ENCODE data around the gene PLBD2. TPM values are rescaled to one million over a fixed set of nuclear protein-coding genes. Genes with fewer than 3 reads are reported as not detected.
A peak's percentile ranks its signal among the peaks of the same experiment; 100 is the strongest.

PLBD2 gene
- total RNA-seq, 1 donor from 2014 or later = 5.7 TPM

DNA sequence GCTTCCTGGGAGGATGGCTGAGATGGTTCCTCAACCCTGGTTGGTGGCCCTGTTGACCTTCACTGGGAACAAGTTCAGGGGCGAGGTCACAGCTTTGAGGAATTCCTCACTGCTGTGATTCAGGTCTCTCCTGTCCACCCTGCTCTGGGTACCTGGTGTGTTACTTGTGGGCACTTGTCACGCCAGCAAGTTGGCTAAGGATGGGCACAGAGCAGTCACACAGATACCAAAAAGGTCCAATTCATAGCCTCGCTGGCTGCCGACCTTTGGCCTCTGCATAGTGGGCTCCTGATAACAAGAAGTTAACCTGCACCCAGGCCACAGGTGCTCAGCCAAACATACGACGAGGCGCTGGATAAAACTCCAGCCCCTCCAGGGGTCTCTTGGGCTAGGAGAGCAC, 34.1 kb downstream of the PLBD2 start:
- DNase-seq (ENCODE audit: low spot score in 2 of 2) (no peak), FAIRE-seq (no peak)

GRCh38 chr12:113392988-113393579, 34.7 kb downstream of the PLBD2 start:
- DNase-seq (ENCODE audit: low spot score in 2 of 2) = no peak

GRCh38 chr12:113393749-113394148, 35.4 kb downstream of the PLBD2 start:
- no peak for DNase-seq (ENCODE audit: low spot score in 2 of 2)
- no peak for FAIRE-seq

More at GRCh38 chr12:113392988-113393579, 34.7 kb downstream of the PLBD2 start:
- no peak for FAIRE-seq

GRCh38 chr12:113395119-113395518, 36.7 kb downstream of the PLBD2 start:
- DNase-seq (ENCODE audit: low spot score in 2 of 2) (no peak), FAIRE-seq (no peak)

- FAIRE-seq (no peak), DNase-seq (ENCODE audit: low spot score in 2 of 2) (no peak)
Measured at GRCh38 chr12:113396200-113396599, 37.8 kb downstream of the PLBD2 start.

GRCh38 chr12:113396828-113397496, 38.6 kb downstream of the PLBD2 start:
- FAIRE-seq (no peak), DNase-seq (ENCODE audit: low spot score in 2 of 2) (peak; percentile 49 to 50)

GRCh38 chr12:113397497-113398197, 39.3 kb downstream of the PLBD2 start:
- no peak for DNase-seq (ENCODE audit: low spot score in 2 of 2)
- no peak for FAIRE-seq

DNA sequence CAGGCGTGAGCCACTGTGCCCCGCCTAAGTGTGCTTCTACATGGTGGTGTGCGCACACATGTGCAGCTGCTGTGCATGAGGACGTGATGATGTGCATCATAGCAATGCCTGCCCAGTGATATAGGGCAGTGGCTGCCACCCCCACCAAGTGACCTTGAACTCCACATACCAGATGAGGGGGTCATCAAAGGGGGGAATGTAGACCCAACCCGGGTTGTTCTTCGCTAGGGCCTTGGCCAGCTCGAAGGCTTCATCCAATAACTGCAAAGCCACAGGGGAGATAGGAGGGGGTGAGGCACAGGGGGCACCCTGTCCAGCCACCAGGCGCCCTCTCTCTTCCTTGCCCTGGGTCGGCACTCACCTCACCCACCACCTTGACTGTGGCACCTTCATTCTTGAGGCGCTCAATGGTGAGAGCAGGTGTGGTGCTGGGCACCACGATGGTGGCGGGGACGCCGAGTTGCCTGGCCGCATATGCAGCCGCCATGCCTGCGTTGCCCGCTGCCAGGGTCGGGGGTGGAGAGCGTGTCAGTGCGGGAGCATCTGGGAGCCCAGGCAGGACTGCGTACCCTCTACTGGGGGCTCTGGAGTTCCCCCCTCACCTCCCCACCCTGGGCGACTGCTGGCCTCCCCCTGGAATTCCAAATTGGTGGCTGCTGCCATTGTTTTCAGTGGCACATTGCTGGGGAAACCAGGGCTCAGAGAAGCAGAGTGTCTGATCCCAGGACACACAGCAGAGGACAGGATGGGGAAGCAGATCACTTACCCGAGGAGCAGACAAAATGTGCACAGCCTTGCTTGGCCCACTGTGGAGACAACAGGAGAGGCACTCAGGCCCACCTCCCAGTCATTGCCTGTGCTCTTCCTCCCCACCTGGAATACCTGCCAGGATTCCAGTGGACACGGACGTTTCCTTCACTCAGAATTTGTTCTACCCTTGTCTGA, 40.2 kb downstream of the PLBD2 start:
- no peak for FAIRE-seq

GRCh38 chr12:113399490-113399889, 41.1 kb downstream of the PLBD2 start:
- DNase-seq (ENCODE audit: low spot score in 2 of 2) (no peak), FAIRE-seq (no peak)

More for the DNA sequence above, 40.2 kb downstream of the PLBD2 start:
- no peak for DNase-seq (ENCODE audit: low spot score in 2 of 2)

- FAIRE-seq (no peak), DNase-seq (ENCODE audit: low spot score in 2 of 2) (no peak)
Measured at GRCh38 chr12:113400362-113400761, 42.0 kb downstream of the PLBD2 start.

DNA sequence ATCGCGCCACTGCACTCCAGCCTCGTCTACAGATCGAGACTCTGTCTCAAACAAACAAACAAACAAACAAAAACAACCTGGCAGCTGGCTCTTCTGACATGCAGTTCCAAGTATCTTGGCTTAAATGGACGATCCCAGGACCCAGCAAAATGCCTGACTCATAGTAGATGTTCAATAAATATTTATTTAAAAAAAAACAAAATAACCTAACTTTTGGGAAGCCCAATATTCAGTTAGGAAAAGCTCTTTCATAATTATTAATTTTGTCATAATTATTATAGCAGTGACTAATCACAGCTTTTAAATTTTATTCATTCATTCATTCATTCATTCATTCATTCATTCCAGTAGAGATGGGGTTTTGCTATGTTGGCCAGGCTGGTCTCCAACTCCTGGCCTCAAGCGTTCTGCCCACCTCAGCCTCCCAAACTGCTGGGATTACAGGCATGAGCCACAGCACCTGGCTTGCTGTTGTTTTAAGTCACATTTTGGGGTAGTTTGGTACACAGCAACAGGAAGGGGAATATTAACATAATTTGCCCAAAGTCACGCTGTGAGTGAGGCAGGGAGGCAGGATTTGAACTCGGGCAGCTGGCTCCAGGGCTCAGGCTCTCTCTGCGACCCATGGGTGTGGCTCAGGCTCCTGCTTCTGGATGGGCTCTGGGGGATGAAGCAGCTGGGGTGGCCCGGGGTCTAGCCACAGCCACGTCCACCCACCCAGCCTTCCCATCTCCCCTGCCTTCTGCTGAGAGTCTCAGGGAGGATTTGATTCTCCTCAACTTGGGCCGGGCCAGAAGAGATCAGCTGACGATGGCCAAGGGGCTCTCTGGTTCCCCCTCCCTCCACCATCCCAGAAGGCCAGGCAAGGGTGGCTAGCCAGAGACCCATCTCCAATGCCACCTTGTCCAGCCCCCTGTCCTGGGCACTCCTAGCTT, 42.9 kb downstream of the PLBD2 start:
- FAIRE-seq (no peak), DNase-seq (ENCODE audit: low spot score in 2 of 2) (no peak)

GRCh38 chr12:113402586-113403260, 44.3 kb downstream of the PLBD2 start:
- DNase-seq (ENCODE audit: low spot score in 2 of 2) (no peak), FAIRE-seq (no peak)

GRCh38 chr12:113403435-113404415, 45.3 kb downstream of the PLBD2 start, which contains the start of gene SDS:
SDS (minus strand) TSS chr12:113403887; CDS start chr12:113399708, 4,179 bp downstream.
- peak; percentile 49 to 70 for DNase-seq (ENCODE audit: low spot score in 2 of 2)

GRCh38 chr12:113405694-113406093, 47.3 kb downstream of the PLBD2 start:
- no peak for DNase-seq (ENCODE audit: low spot score in 2 of 2)
- FAIRE-seq = no peak

More at GRCh38 chr12:113403435-113404415, 45.3 kb downstream of the PLBD2 start, which contains the start of gene SDS:
- no peak for FAIRE-seq

GRCh38 chr12:113407931-113408600, 49.7 kb downstream of the PLBD2 start:
- FAIRE-seq (no peak), DNase-seq (ENCODE audit: low spot score in 2 of 2) (no peak)

GRCh38 chr12:113408756-113409298, 50.4 kb downstream of the PLBD2 start:
- DNase-seq (ENCODE audit: low spot score in 2 of 2) (no peak), FAIRE-seq (no peak)
